ENCODE measurements around the gene WFDC8.

GRCh38 chr20:45564760-45565276, 14.3 kb downstream of the WFDC8 start:
- TF ChIP-seq CTCF (IDR thresholded peaks at IDR 0.05) (no peak), POLR2A (IDR thresholded peaks at IDR 0.05) (no peak)

Measured in testis (tissue), 2 donors.